Spleen (tissue), 13 donors: ENCODE data around the gene CLCN3. TPM values are rescaled to one million over a fixed set of nuclear protein-coding genes. Genes with fewer than 3 reads are reported as not detected.
A peak's percentile ranks its signal among the peaks of the same experiment; 100 is the strongest.
"Not testable (repeated sequence)": the region's sequence is repeated elsewhere in the genome, so short reads cannot be mapped to it uniquely, and the experiment has no call there.

Source experiments
- DNase-seq: peaks from one replicate; pipeline ENCODE4 v3.0.0-alpha.2; 2020
- H3K27ac ChIP-seq, 8 donors: fragments of 200-600 bp; sonication (generic) in 7 of 8; 1 replicate in 4 of 8; 2 replicates in 4 of 8; pipeline versions ENCODE4 v1.5.0 to v1.8.0; 2016 to 2021; ENCODE audit warnings: inconsistent platforms in 4 of 8, mild to moderate bottlenecking in 4 of 8, moderate library complexity in 1 of 8
- H3K27me3 ChIP-seq, 7 donors: fragments of 200-600 bp; sonication (generic) in 6 of 7; replicated peaks in 1 of 7; 1 replicate in 4 of 7; 2 replicates in 3 of 7; pipeline versions ENCODE4 v1.5.0 to v1.8.0; 2016 to 2021; ENCODE audit warnings: inconsistent platforms in 3 of 7, mild to moderate bottlenecking in 1 of 7
- H3K36me3 ChIP-seq, 6 donors: fragments of 200-600 bp; sonication (generic) in 5 of 6; 1 replicate in 4 of 6; 2 replicates in 2 of 6; pipeline versions ENCODE4 v1.5.0 to v1.8.0; 2016 to 2021; ENCODE audit warnings: inconsistent platforms in 2 of 6
- H3K4me1 ChIP-seq, 6 donors: fragments of 200-600 bp; sonication (generic) in 5 of 6; 1 replicate in 3 of 6; 2 replicates in 3 of 6; pipeline versions ENCODE4 v1.5.0 to v1.8.0; 2016 to 2021; ENCODE audit warnings: inconsistent platforms in 3 of 6
- H3K4me3 ChIP-seq, 8 donors: fragments of 200-600 bp; sonication (generic) in 7 of 8; 1 replicate in 4 of 8; 2 replicates in 4 of 8; pipeline versions ENCODE4 v1.5.0 to v1.8.0; 2016 to 2021; ENCODE audit warnings: inconsistent platforms in 4 of 8, mild to moderate bottlenecking in 4 of 8, moderate library complexity in 2 of 8
- H3K9me3 ChIP-seq, 8 donors: fragments of 200-600 bp; sonication (generic) in 7 of 8; 1 replicate in 4 of 8; 2 replicates in 4 of 8; pipeline versions ENCODE4 v1.5.0 to v1.8.0; 2016 to 2021; ENCODE audit warnings: inconsistent platforms in 4 of 8
- POLR2A ChIP-seq, 3 donors: fragments of 450-650 bp; IDR thresholded peaks; one replicate each; pipeline ENCODE4 v1.5.1; 2017; ENCODE audit warnings: antibody characterized with exemption in 3 of 3, mild to moderate bottlenecking in 1 of 3
- POLR2AphosphoS5 ChIP-seq, 3 donors: sonication (generic); formaldehyde crosslinking; IDR thresholded peaks; one replicate each; pipeline ENCODE4 v1.5.1; 2017; ENCODE audit warnings: antibody characterized with exemption in 3 of 3
- whole genome bisulfite sequencing, 5 donors: extraction: QIAGEN DNeasy Blood & Tissue Kit in 3 of 5; methylation state at CpG; one replicate each; pipeline versions ENCODE4 v1.1.5 to v1.1.7; 2013 to 2018; 5-methylcytosine and 5-hydroxymethylcytosine counted together
- intact Hi-C: fragments of 100-400 bp; cut with DNase I; formaldehyde crosslinking; loops from one replicate; pipeline ENCODE4 v1.15.0; 2023; ENCODE audit warnings: low total_unique reads
- long read RNA-seq, 2 donors: transcript quantifications; one replicate each; lab custom pipeline, GENCODE V29; 2026
- polyA plus RNA-seq, 3 donors: library from polyadenylated mRNA; stranded (reverse); fragments of 200-250 nt; gene quantifications; one replicate each; pipeline ENCODE4 v1.2.1, GENCODE V29; 2013
- total RNA-seq, 7 donors: library from RNA; depleted of rRNA in 3 of 7; stranded (reverse); fragments of >200 nt in 3 of 7; fragmentation: NEBNext Ultra II Directional in 4 of 7; extraction: Animal tissue kit (Norgen Biotek cat#: 25700) in 4 of 7; gene quantifications; one replicate each; pipeline versions ENCODE4 v1.1.0 to v1.2.1, GENCODE V29; 2016 to 2021
- TF ChIP-seq, protein P1 (sequence below), 11 experiments: fragments of 200-600 bp in 7 of 11; fragments of 450-650 bp in 4 of 11; sonication (generic) in 4 of 11; IDR thresholded peaks in 8 of 11; conservative IDR thresholded peaks in 3 of 11; 1 replicate in 7 of 11; 2 replicates in 4 of 11; pipeline versions ENCODE4 v1.4.0 to v1.8.0; 2016 to 2021; ENCODE audit warnings: antibody characterized with exemption in 11 of 11, inconsistent platforms in 4 of 11, mild to moderate bottlenecking in 1 of 11
- donor health status: healthy with polysubstance abuse.
- donor health status: DM: no; HTN: no; CAD: no; lungs with moderate emphysema.
- donor health status: DM: no; HTN: no; CAD: no.
- donor health status: Bipolar disorder and iron deficiency.
- donor health status: healthy.
- donor health status: DM: no; HTN: no; CAD: no.
- donor health status: DM: yes; HTN: yes; CAD: no.

CLCN3 gene
- 10 to 100 TPM; 26.4 to 43.3 (median 35.6) TPM for total RNA-seq
- polyA plus RNA-seq, result 1 to 10 TPM; 4.0 to 6.3 (median 5.1) TPM
- long read RNA-seq, donor 1, full-length matches to known transcripts, result 4 of 19 reads
- long read RNA-seq, donor 1, partial matches to known transcripts, result 15 of 19 reads
- long read RNA-seq, donor 1, other reads (novel, unspliced or antisense), result 0 of 19 reads
- long read RNA-seq, donor 2, full-length matches to known transcripts, result 1 of 1 reads
- long read RNA-seq, donor 2, partial matches to known transcripts, result 0 of 1 reads
- long read RNA-seq, donor 2, other reads (novel, unspliced or antisense), result 0 of 1 reads

DNA sequence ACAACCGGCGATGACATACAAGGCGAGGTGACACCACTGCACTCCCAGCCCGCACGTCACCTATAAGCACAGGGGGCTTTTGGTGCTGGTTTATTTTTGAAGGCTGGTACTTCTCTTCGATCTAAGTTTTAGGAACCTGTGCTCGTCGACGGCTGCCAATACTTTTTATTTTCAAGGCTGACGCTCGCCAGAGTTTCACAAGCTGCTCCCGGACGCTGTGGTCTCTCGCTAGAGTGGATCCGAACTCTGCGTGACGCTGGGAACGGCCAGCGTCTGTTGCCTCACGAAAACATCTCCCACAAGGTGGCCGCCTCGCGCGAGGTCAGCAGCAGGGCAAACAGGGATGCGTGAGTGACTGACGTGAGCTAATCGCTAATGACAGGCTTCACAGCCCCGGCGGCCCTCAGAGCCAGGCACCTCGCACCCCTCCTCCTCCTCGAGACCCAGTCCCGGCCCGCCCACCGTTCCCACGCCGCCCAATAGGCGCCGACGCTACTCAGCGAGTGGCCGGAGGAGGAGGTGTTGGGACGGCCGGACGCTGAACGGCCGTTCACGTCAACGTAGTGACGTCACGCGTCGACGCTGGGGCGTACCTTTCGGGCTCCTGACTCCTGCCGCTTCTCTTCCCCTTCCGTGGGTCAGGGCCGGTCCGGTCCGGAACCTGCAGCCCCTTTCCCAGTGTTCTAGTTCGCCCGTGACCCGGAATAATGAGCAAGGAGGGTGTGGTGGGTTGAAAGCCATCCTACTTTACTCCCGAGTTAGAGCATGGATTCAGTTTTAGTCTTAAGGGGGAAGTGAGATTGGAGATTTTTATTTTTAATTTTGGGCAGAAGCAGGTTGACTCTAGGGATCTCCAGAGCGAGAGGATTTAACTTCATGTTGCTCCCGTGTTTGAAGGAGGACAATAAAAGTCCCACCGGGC is at the start of gene CLCN3:
TSS of gene CLCN3 (plus strand) at position 621 of the 922 bp plus-strand sequence. CDS start 15,351 bp downstream, outside the sequence.
- H3K27me3 ChIP-seq, result no peaks in the 10 kb centered on the region
- DNase-seq, result peak; percentile 100
- H3K4me1 ChIP-seq, result peaks cover 19 to 60% (median 40%) of the 10 kb centered on the region in 6 donors
- TF ChIP-seq POLR2AphosphoS5 (IDR thresholded peaks at IDR 0.05) (peak; percentile 97 to 99 (median 99)), POLR2A (IDR thresholded peaks at IDR 0.05) (peak; percentile 19 to 73 (median 71))
- TF ChIP-seq, protein P1, sequence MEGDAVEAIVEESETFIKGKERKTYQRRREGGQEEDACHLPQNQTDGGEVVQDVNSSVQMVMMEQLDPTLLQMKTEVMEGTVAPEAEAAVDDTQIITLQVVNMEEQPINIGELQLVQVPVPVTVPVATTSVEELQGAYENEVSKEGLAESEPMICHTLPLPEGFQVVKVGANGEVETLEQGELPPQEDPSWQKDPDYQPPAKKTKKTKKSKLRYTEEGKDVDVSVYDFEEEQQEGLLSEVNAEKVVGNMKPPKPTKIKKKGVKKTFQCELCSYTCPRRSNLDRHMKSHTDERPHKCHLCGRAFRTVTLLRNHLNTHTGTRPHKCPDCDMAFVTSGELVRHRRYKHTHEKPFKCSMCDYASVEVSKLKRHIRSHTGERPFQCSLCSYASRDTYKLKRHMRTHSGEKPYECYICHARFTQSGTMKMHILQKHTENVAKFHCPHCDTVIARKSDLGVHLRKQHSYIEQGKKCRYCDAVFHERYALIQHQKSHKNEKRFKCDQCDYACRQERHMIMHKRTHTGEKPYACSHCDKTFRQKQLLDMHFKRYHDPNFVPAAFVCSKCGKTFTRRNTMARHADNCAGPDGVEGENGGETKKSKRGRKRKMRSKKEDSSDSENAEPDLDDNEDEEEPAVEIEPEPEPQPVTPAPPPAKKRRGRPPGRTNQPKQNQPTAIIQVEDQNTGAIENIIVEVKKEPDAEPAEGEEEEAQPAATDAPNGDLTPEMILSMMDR (IDR thresholded peaks at IDR 0.05 in 8 of 11, conservative IDR thresholded peaks at IDR 0.05 in 3 of 11), result peak in 8 of 11 experiments; percentile 3 to 56 (median 34)
- H3K9me3 ChIP-seq, result no peaks in the 10 kb centered on the region
- peak within 1 kb of the TSS; percentile 58 to 74 (median 63) for H3K4me3 ChIP-seq
- intact Hi-C loops, result no loop called here
- H3K27ac ChIP-seq, result peak within 1 kb of the TSS; percentile 90 to 98 (median 97)
- WGBS, 5 donors, result 0 to 1% (median 0%) methylated on average over 52 to 67 of the region's 67 CpGs
- peaks cover 0 to 5% (median 0%) of the 10 kb centered on the region in 6 donors for H3K36me3 ChIP-seq

DNA sequence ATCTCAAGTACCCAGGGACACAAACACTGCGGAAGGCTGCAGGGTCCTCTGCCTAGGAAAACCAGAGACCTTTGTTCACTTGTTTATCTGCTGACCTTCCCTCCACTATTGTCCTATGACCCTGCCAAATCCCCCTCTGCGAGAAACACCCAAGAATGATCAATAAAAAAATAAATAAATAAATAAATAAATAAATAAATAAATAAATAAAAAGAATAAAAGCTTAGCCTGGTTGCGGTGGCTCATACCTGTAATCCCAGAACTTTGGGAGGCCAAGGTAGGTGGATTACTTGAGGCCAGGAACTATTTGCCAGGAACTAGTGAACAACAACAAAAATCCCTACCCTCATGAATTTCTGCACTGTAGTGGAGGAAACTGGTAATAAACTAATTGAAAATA is 49.4 kb upstream of the CLCN3 start:
- H3K4me1 ChIP-seq, result peaks cover 0 to 16% (median 7%) of the 10 kb centered on the region in 6 donors
- H3K4me3 ChIP-seq, DNase-seq, H3K9me3 ChIP-seq, intact Hi-C loops, H3K27me3 ChIP-seq, H3K27ac ChIP-seq: not testable (repeated sequence)
- WGBS, 5 donors, result 93 to 100% (median 98%) methylated on average over 1 to 2 of the region's 3 CpGs
- H3K36me3 ChIP-seq, result peaks cover 0 to 42% (median 9%) of the 10 kb centered on the region in 6 donors

DNA sequence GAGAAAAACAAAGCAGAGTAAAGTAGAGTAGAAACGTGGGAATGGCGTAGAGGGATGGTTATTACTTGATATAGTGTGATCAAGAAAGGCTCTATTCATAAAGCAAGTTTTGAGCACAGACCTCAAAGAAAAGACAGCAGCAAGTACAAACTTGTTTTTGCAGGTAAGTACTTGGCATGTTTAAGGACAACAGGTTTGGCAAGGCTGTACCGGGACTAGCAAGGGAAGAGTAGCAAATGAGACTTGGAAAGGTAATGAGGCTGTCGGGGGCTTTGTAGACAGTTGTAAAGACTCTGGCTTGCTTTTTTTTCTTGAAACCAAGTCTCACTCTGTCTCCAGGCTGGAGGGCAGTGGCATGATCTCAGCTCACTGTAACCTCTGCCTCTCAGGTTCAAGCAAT is 48.9 kb upstream of the CLCN3 start:
- 94 to 98% (median 97%) methylated on average over 4 of the region's 4 CpGs for WGBS, 5 donors

DNA sequence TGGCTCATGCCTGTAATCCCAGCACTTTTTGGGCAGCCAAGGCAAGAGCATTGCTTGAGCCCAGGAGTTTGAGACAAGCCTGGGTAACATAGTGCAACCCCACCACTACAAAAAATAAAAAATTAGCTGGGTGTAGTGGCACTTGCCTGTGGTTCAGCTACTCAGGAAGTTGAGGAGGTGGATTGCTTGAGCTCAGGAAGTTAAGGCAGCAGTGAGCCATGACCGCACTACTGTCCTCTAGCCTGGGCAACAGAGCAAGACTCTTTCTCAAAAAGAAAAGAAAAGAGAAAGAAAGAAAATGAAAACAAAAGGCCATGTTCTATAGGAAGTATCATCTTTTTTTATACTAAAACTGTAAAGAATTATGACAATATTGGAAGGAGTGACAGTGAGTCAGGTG is 46.5 kb upstream of the CLCN3 start:
- Histone ChIP-seq H3K4me3 (no peak overlapping the region), H3K36me3 (peaks cover 0 to 55% (median 13%) of the 10 kb centered on the region in 6 donors), H3K27ac (no peak overlapping the region), H3K4me1 (peaks cover 0 to 9% (median 0%) of the 10 kb centered on the region in 6 donors), H3K27me3 (no peaks in the 10 kb centered on the region), H3K9me3 (no peaks in the 10 kb centered on the region)
- TF ChIP-seq POLR2A (IDR thresholded peaks at IDR 0.05) (no peak), POLR2AphosphoS5 (IDR thresholded peaks at IDR 0.05) (no peak)
- TF ChIP-seq, protein P1 (IDR thresholded peaks at IDR 0.05 in 8 of 11, conservative IDR thresholded peaks at IDR 0.05 in 3 of 11), result no peak
- 50 to 82% (median 68%) methylated on average over 1 of the region's 1 CpG for WGBS, 5 donors
- DNase-seq, result no peak
- intact Hi-C loops, result no loop called here

More for the DNA sequence above, 48.9 kb upstream of the CLCN3 start:
- H3K9me3 ChIP-seq, result no peaks in the 10 kb centered on the region
- H3K4me1 ChIP-seq, result peaks cover 0 to 12% (median 4%) of the 10 kb centered on the region in 6 donors
- H3K27ac ChIP-seq, result no peak overlapping the region
- intact Hi-C loops, result no loop called here
- DNase-seq, result no peak
- H3K36me3 ChIP-seq, result peaks cover 0 to 46% (median 11%) of the 10 kb centered on the region in 6 donors
- H3K4me3 ChIP-seq, result no peak overlapping the region
- no peaks in the 10 kb centered on the region for H3K27me3 ChIP-seq
- TF ChIP-seq POLR2AphosphoS5 (IDR thresholded peaks at IDR 0.05) (no peak), POLR2A (IDR thresholded peaks at IDR 0.05) (no peak)
- TF ChIP-seq, protein P1 (IDR thresholded peaks at IDR 0.05 in 8 of 11, conservative IDR thresholded peaks at IDR 0.05 in 3 of 11), result no peak
